H1 (cell line): Measurements from ENCODE around the gene FOXC1. TPM values are rescaled to one million over a fixed set of nuclear protein-coding genes. Genes with fewer than 3 reads are reported as not detected.
A peak's percentile ranks its signal among the peaks of the same experiment; 100 is the strongest.

Source experiments
- ATF3 ChIP-seq: IDR thresholded peaks from 2 replicates; pipeline ENCODE4 v1.6.1; 2011; ENCODE audit warnings: low read depth, mild to moderate bottlenecking, low read length; ENCODE audit not compliant: insufficient read depth
- CEBPB ChIP-seq: IDR thresholded peaks from 2 replicates; pipeline ENCODE4 v1.6.1; 2012; ENCODE audit warnings: low read depth, low read length
- CREB1 ChIP-seq: IDR thresholded peaks from 2 replicates; pipeline ENCODE4 v1.6.1; 2012; ENCODE audit warnings: inconsistent platforms
- EGR1 ChIP-seq: IDR thresholded peaks from 2 replicates; pipeline ENCODE4 v1.6.1; 2011; ENCODE audit warnings: low read depth, low read length, borderline replicate concordance
- HDAC6 ChIP-seq: IDR thresholded peaks from one replicate; pipeline ENCODE4 v1.7.1; 2012; ENCODE audit warnings: low read depth, mild to moderate bottlenecking, inconsistent platforms, low read length, moderate library complexity
- MAFK ChIP-seq: IDR thresholded peaks from 2 replicates; pipeline ENCODE4 v1.6.1; 2012; ENCODE audit warnings: low read depth, mild to moderate bottlenecking, improper control_type of control experiment, low read length
- POLR2AphosphoS5 ChIP-seq: IDR thresholded peaks from 2 replicates; pipeline ENCODE4 v1.6.1; 2011; ENCODE audit warnings: low read depth, low read length
- POU5F1 ChIP-seq: IDR thresholded peaks from 2 replicates; pipeline ENCODE4 v1.6.1; 2011; ENCODE audit warnings: low read depth, mild to moderate bottlenecking, low read length, moderate library complexity
- TAF1 ChIP-seq: IDR thresholded peaks from 2 replicates; pipeline ENCODE4 v1.6.1; 2011; ENCODE audit warnings: mild to moderate bottlenecking, low read depth, low read length
- polyA plus RNA-seq, 7 experiments: library from polyadenylated mRNA; depleted of rRNA in 3 of 7; stranded (reverse) in 5 of 7; unstranded in 2 of 7; fragments of >200 nt in 5 of 7; fragments of 200-250 nt in 2 of 7; gene quantifications; 1 replicate in 5 of 7; 2 replicates in 1 of 7; 4 replicates in 1 of 7; pipeline versions ENCODE4 v1.2.1 to v1.2.3, GENCODE V29; 2011 to 2013; ENCODE audit warnings: missing spikeins in 2 of 7, mixed read lengths in 2 of 7
- total RNA-seq: library from RNA; stranded (reverse); fragmentation: NEBNext Ultra II Directional; extraction: Animal tissue kit (Norgen Biotek cat#: 25700); gene quantifications from 2 replicates; pipeline ENCODE4 v1.2.1, GENCODE V29; 2021

FOXC1 gene
- total and polyA plus RNA-seq, 2 of the 8 experiments (the other 6 are each of a cell fraction or from before 2014, with no cell fraction given): 0.22 TPM; not detected in 1

DNA sequence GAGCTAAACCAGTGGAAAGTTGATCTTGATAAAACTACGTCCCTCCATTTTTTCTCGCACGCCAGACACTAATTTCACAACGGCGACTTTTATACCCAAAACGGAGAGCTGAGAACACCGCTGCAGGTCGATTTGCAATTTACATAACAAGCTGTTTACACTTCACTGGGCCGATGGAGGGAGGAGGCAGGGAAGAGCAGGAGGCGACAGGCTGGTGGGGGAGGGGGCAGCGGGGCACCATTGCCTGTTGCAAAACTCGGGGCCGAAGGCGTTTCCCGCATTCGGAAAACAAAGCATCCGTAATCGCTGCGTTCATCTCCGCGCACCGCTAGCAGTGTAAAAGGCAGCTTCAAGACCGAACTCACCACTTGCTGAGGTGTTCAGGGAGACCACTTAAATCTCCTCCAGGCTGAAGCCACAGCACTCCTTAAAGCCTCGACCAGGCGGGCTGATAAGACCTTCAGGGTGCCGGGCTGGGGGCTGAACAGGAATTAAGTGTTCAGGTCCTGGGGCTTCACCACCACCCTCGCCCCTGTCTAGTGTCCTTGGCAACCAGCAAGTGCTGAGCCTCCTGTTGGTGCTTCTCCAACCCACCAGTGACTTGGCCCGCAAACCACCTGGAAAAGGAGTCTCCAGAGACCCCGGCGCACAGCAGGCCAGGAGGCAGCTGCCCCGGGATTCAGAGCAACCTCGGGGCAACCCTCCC, 2.0 kb upstream of the FOXC1 start (continued):
- TF ChIP-seq TAF1 (no peak), CEBPB (peak; percentile 90), ATF3 (no peak), POU5F1 (no peak), HDAC6 (no peak), MAFK (no peak), CREB1 (no peak), EGR1 (no peak), POLR2AphosphoS5 (no peak)
